Neural cell (in vitro differentiated cells): ENCODE data around the gene CEP128. TPM values are rescaled to one million over a fixed set of nuclear protein-coding genes. Genes with fewer than 3 reads are reported as not detected.

ENCODE experiments used
- H2AFZ ChIP-seq: fragments of 200-600, 300-800 bp; sonication (generic), shearing (Covaris generic); 2 replicates; pipeline ENCODE4 v1.6.0; 2014; ENCODE audit warnings: low read depth, mild to moderate bottlenecking, antibody characterized with exemption, low read length, moderate library complexity
- H3F3A ChIP-seq: fragments of 200-600 bp; shearing (Covaris generic); 2 replicates; pipeline ENCODE4 v1.6.1; 2016; ENCODE audit warnings: mild to moderate bottlenecking, moderate library complexity, mixed read lengths, antibody characterized with exemption, low read length; ENCODE audit not compliant: insufficient read depth, poor library complexity, severe bottlenecking
- H3K27ac ChIP-seq: fragments of 200-600, 300-800 bp; sonication (generic), shearing (Covaris generic); 2 replicates; pipeline ENCODE4 v1.5.1; 2014; ENCODE audit warnings: mild to moderate bottlenecking, low read length, moderate library complexity
- H3K27me3 ChIP-seq: fragments of 300-800, 200-600 bp; sonication (generic), shearing (Covaris generic); 2 replicates; pipeline ENCODE4 v1.6.0; 2014; ENCODE audit warnings: mild to moderate bottlenecking, low read depth, low read length, moderate library complexity; ENCODE audit not compliant: insufficient read depth
- H3K36me3 ChIP-seq: fragments of 300-800, 200-600 bp; sonication (generic), shearing (Covaris generic); 2 replicates; pipeline ENCODE4 v1.5.1; 2014; ENCODE audit warnings: mild to moderate bottlenecking, antibody characterized with exemption, low read length, moderate library complexity; ENCODE audit not compliant: insufficient read depth
- H3K4me2 ChIP-seq: fragments of 300-800, 200-600 bp; sonication (generic), shearing (Covaris generic); 2 replicates; pipeline ENCODE4 v1.6.0; 2014; ENCODE audit warnings: mild to moderate bottlenecking, low read length
- H3K4me3 ChIP-seq: fragments of 300-800, 200-600 bp; sonication (generic), shearing (Covaris generic); 2 replicates; pipeline ENCODE4 v1.5.1; 2014; ENCODE audit warnings: mild to moderate bottlenecking, low read length, moderate library complexity
- H3K79me2 ChIP-seq: fragments of 200-600 bp; shearing (Covaris generic); replicated peaks from 2 replicates; pipeline ENCODE4 v1.6.0; 2014; ENCODE audit warnings: mild to moderate bottlenecking, low read length, moderate library complexity; ENCODE audit not compliant: insufficient read depth
- H3K9ac ChIP-seq: fragments of 300-800, 200-600 bp; sonication (generic), shearing (Covaris generic); 2 replicates; pipeline ENCODE4 v1.6.1; 2016; ENCODE audit warnings: mild to moderate bottlenecking, low read length, mixed read lengths
- H3K9me2 ChIP-seq: fragments of 200-600 bp; shearing (Covaris generic); 2 replicates; pipeline ENCODE4 v1.6.1; 2016; ENCODE audit warnings: mild to moderate bottlenecking, low read length, mixed read lengths; ENCODE audit not compliant: insufficient read depth
- H3K9me3 ChIP-seq: fragments of 200-600, 300-800 bp; sonication (generic), shearing (Covaris generic); 2 replicates; pipeline ENCODE4 v1.6.1; 2016; ENCODE audit warnings: mild to moderate bottlenecking, mixed run types, low read length, moderate library complexity, mixed read lengths
- H4K20me1 ChIP-seq: fragments of 200-600 bp; shearing (Covaris generic); 2 replicates; pipeline ENCODE4 v1.6.1; 2016; ENCODE audit warnings: mild to moderate bottlenecking, mixed run types; ENCODE audit not compliant: insufficient read depth
- EP300 ChIP-seq: fragments of 450-650 bp; conservative IDR thresholded peaks from 2 replicates; pipeline ENCODE4 v1.6.1; 2014; ENCODE audit warnings: antibody characterized with exemption, mild to moderate bottlenecking, moderate library complexity; ENCODE audit not compliant: poor library complexity, severe bottlenecking
- EZH2 ChIP-seq: fragments of 200-600, 300-800 bp; shearing (Covaris generic), sonication (generic); IDR thresholded peaks from 2 replicates; pipeline ENCODE4 v1.6.1; 2014; ENCODE audit warnings: antibody characterized with exemption, low read length, borderline replicate concordance, mild to moderate bottlenecking; ENCODE audit not compliant: insufficient read depth, poor library complexity, severe bottlenecking
- MXI1 ChIP-seq: fragments of 450-650 bp; conservative IDR thresholded peaks from 2 replicates; pipeline ENCODE4 v1.6.1; 2014; ENCODE audit warnings: antibody characterized with exemption, mild to moderate bottlenecking; ENCODE audit not compliant: poor library complexity, severe bottlenecking
- POLR2AphosphoS5 ChIP-seq: IDR thresholded peaks from 2 replicates; pipeline ENCODE4 v1.6.1; 2012
- RAD21 ChIP-seq: fragments of 450-650 bp; conservative IDR thresholded peaks from 2 replicates; pipeline ENCODE4 v1.6.1; 2014; ENCODE audit warnings: antibody characterized with exemption, mild to moderate bottlenecking, moderate library complexity
- SMC3 ChIP-seq: fragments of 450-650 bp; conservative IDR thresholded peaks from 2 replicates; pipeline ENCODE4 v1.6.1; 2014; ENCODE audit warnings: antibody characterized with exemption, mild to moderate bottlenecking, moderate library complexity; ENCODE audit not compliant: poor library complexity
- TAF1 ChIP-seq: IDR thresholded peaks from 2 replicates; pipeline ENCODE4 v1.6.1; 2012; ENCODE audit warnings: low read depth
- polyA plus RNA-seq: library from polyadenylated mRNA; depleted of rRNA; stranded (reverse); fragments of >200 nt; gene quantifications from 2 replicates; pipeline ENCODE4 v1.2.3, GENCODE V29; 2014
- TF ChIP-seq, protein P1 (sequence below): IDR thresholded peaks from 2 replicates; pipeline ENCODE4 v1.6.1; 2012; ENCODE audit warnings: borderline replicate concordance
- TF ChIP-seq, protein P2 (sequence below): fragments of 450-650 bp; IDR thresholded peaks from 2 replicates; pipeline ENCODE4 v1.5.1; 2014; ENCODE audit warnings: antibody characterized with exemption, mild to moderate bottlenecking, moderate library complexity; ENCODE audit not compliant: poor library complexity, severe bottlenecking

Gene CEP128
- polyA plus RNA-seq, 1 donor from 2014 or later, result 5.5 TPM

DNA sequence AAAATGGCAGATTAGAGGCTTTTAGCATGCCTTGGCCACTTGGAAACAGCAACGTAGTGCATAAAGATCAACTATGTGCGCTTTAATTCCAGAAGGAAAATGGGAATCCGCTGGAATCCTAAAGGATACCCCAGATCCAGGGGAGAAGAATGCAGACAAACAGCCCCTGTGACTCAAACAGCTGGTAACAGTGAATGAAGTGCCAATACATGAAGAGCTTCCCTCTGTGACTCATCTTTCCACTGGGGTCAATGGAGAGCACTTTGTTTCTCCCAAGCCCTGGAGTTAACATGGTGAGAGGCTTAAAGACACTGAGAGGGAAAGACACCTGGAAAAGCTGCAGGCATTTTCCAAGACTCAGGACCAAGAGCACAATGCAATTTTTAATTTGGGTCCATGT lies 263.1 kb downstream of the CEP128 start:
- no peaks in the 10 kb centered on the region for H3K79me2 ChIP-seq
- H4K20me1 ChIP-seq, result no peaks in the 10 kb centered on the region
- H3F3A ChIP-seq, result no peaks in the 10 kb centered on the region
- TF ChIP-seq POLR2AphosphoS5 (no peak), SMC3 (no peak), TAF1 (no peak), RAD21 (no peak), EZH2 (no peak), EP300 (no peak), MXI1 (no peak)
- TF ChIP-seq, protein P1, sequence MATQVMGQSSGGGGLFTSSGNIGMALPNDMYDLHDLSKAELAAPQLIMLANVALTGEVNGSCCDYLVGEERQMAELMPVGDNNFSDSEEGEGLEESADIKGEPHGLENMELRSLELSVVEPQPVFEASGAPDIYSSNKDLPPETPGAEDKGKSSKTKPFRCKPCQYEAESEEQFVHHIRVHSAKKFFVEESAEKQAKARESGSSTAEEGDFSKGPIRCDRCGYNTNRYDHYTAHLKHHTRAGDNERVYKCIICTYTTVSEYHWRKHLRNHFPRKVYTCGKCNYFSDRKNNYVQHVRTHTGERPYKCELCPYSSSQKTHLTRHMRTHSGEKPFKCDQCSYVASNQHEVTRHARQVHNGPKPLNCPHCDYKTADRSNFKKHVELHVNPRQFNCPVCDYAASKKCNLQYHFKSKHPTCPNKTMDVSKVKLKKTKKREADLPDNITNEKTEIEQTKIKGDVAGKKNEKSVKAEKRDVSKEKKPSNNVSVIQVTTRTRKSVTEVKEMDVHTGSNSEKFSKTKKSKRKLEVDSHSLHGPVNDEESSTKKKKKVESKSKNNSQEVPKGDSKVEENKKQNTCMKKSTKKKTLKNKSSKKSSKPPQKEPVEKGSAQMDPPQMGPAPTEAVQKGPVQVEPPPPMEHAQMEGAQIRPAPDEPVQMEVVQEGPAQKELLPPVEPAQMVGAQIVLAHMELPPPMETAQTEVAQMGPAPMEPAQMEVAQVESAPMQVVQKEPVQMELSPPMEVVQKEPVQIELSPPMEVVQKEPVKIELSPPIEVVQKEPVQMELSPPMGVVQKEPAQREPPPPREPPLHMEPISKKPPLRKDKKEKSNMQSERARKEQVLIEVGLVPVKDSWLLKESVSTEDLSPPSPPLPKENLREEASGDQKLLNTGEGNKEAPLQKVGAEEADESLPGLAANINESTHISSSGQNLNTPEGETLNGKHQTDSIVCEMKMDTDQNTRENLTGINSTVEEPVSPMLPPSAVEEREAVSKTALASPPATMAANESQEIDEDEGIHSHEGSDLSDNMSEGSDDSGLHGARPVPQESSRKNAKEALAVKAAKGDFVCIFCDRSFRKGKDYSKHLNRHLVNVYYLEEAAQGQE, result no peak
- TF ChIP-seq, protein P2, sequence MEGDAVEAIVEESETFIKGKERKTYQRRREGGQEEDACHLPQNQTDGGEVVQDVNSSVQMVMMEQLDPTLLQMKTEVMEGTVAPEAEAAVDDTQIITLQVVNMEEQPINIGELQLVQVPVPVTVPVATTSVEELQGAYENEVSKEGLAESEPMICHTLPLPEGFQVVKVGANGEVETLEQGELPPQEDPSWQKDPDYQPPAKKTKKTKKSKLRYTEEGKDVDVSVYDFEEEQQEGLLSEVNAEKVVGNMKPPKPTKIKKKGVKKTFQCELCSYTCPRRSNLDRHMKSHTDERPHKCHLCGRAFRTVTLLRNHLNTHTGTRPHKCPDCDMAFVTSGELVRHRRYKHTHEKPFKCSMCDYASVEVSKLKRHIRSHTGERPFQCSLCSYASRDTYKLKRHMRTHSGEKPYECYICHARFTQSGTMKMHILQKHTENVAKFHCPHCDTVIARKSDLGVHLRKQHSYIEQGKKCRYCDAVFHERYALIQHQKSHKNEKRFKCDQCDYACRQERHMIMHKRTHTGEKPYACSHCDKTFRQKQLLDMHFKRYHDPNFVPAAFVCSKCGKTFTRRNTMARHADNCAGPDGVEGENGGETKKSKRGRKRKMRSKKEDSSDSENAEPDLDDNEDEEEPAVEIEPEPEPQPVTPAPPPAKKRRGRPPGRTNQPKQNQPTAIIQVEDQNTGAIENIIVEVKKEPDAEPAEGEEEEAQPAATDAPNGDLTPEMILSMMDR, result no peak
- no peaks in the 10 kb centered on the region for H3K36me3 ChIP-seq
- H3K27me3 ChIP-seq, result no peaks in the 10 kb centered on the region
- H3K4me3 ChIP-seq, result no peak overlapping the region
- no peak overlapping the region for H3K27ac ChIP-seq
- H3K9me2 ChIP-seq, result no peaks in the 10 kb centered on the region
- no peak overlapping the region for H3K4me2 ChIP-seq
- no peak overlapping the region for H3K9ac ChIP-seq
- peaks cover 6% of the 10 kb centered on the region for H3K9me3 ChIP-seq
- H2AFZ ChIP-seq, result no peak overlapping the region

DNA sequence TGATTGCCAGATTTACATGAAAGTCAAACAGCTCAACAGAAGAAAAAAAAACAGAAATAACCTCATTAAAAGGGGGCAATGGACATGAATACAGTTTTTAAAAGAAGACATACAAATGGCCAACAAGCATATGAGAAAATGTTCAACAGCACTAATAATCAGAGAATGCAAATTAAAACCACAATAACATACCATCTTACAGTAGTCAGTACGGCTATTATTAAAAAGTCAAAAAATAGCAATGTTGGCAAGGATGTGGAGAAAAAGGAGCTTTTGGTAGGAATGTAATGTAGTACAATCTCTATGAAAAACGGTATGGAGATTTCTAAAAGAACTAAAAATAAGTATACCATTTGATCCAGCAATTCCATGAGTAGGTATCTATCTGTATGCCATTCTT lies 272.1 kb downstream of the CEP128 start:
- H3F3A ChIP-seq, result no peaks in the 10 kb centered on the region
- no peak overlapping the region for H3K27ac ChIP-seq
- no peak overlapping the region for H2AFZ ChIP-seq
- H3K36me3 ChIP-seq, result no peaks in the 10 kb centered on the region
- H3K4me3 ChIP-seq, result no peak overlapping the region
- H3K9me3 ChIP-seq, result no peaks in the 10 kb centered on the region
- no peaks in the 10 kb centered on the region for H4K20me1 ChIP-seq
- H3K9me2 ChIP-seq, result no peaks in the 10 kb centered on the region
- H3K27me3 ChIP-seq, result no peaks in the 10 kb centered on the region
- TF ChIP-seq SMC3, result no peak
- no peak for TF ChIP-seq EZH2
- TF ChIP-seq MXI1, result no peak
- TF ChIP-seq, protein P1, result no peak
- TF ChIP-seq EP300, result no peak
- TF ChIP-seq TAF1, result no peak
- no peak for TF ChIP-seq POLR2AphosphoS5
- TF ChIP-seq, protein P2, result no peak
- TF ChIP-seq RAD21, result no peak
- H3K4me2 ChIP-seq, result no peak overlapping the region
- no peak overlapping the region for H3K9ac ChIP-seq
- no peaks in the 10 kb centered on the region for H3K79me2 ChIP-seq
